Measurements from ENCODE around the gene OR7C1. TPM values are rescaled to one million over a fixed set of nuclear protein-coding genes. Genes with fewer than 3 reads are reported as not detected.

OR7C1 gene
- total and polyA plus RNA-seq, 2 experiments from 2014 or later = 0.02 to 0.03 TPM

DNA sequence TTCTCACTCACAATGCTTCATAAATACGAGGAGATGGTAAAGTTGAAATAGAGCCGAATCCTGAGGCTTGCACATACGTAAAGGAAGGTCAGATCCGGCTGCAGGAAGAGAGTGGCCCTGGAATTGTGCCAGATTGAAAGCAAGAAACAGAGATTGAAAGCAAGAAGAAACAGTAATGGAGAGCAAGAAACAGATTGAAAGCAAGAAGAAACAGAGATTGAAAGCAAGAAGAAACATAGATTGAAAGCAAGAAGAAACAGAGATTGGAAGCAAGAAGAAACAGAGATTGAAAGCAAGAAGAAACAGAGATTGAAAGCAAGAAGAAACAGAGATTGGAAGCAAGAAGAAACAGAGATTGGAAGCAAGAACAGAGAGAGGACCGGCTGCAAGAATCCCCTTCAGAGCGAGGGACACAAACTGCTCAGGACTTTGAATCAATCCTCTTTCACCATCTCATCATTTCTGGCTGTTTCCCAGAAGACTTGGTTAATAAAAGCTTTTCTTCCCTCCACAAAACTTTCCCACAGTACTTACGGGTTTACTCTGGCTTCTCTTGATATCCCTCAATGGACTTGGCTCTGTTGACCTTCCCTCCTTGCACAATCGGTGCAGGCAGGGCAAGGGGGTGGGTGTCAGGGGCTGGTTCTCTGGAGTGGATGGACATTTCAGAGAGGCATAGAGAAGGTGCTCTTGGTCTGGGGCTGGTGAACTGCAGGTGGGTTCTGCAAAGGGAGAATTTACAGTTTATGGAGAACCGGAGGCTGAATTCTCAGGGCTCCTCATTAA is 25.5 kb downstream of the OR7C1 start:
- WGBS (ENCODE audit: low lambda C conversion rate, missing lambda C conversion rate) = 71% methylated on average over 9 of the region's 9 CpGs
- Histone ChIP-seq H3K4me2 (no peak overlapping the region), H3K9me2 (replicated peaks; ENCODE audit: insufficient read depth) (no peaks in the 10 kb centered on the region), H3K9me3 (ENCODE audit: low read depth) (no peaks in the 10 kb centered on the region), H3K4me1 (ENCODE audit: insufficient read depth) (no peaks in the 10 kb centered on the region), H3K79me2 (no peaks in the 10 kb centered on the region), H3K4me3 (no peak overlapping the region), H3K27me3 (no peaks in the 10 kb centered on the region), H4K20me1 (ENCODE audit: insufficient read depth, poor library complexity, severe bottlenecking) (no peaks in the 10 kb centered on the region), H3K27ac (no peak overlapping the region), H3K36me3 (replicated peaks; ENCODE audit: insufficient read depth, low read depth) (no peaks in the 10 kb centered on the region), H2AFZ (no peak overlapping the region)
- no peak for TF ChIP-seq EZH2 (IDR thresholded peaks at IDR 0.05; ENCODE audit: borderline replicate concordance)
- DNase-seq (ENCODE audit: low spot score) = no peak

DNA sequence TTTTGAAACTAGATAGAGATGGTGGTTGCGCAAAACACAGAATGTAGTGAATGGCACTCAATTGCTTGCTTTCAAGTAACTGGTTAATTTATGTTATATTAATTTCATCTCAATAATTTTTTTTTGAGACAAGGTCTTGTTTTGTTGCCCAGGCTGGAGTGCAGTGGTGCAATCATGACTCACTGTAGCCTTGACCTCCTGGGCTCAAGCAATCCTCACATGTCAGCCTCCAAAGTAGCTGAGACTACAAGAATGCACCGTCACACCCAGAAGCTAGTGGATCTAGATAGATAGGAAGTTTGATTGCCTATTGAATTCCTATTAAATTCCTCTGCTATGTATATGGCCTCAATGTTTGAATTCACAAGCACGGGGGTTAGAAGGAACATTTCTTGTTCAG is 30.2 kb downstream of the OR7C1 start:
- TF ChIP-seq EZH2phosphoT487 (IDR thresholded peaks at IDR 0.05; ENCODE audit: low read depth, severe bottlenecking, unreplicated experiment) = no peak
- TF ChIP-seq, protein P1, sequence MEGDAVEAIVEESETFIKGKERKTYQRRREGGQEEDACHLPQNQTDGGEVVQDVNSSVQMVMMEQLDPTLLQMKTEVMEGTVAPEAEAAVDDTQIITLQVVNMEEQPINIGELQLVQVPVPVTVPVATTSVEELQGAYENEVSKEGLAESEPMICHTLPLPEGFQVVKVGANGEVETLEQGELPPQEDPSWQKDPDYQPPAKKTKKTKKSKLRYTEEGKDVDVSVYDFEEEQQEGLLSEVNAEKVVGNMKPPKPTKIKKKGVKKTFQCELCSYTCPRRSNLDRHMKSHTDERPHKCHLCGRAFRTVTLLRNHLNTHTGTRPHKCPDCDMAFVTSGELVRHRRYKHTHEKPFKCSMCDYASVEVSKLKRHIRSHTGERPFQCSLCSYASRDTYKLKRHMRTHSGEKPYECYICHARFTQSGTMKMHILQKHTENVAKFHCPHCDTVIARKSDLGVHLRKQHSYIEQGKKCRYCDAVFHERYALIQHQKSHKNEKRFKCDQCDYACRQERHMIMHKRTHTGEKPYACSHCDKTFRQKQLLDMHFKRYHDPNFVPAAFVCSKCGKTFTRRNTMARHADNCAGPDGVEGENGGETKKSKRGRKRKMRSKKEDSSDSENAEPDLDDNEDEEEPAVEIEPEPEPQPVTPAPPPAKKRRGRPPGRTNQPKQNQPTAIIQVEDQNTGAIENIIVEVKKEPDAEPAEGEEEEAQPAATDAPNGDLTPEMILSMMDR (IDR thresholded peaks at IDR 0.05; ENCODE audit: poor library complexity) = no peak
- no peak for TF ChIP-seq EZH2 (IDR thresholded peaks at IDR 0.05; ENCODE audit: borderline replicate concordance)
- Histone ChIP-seq H4K20me1 (ENCODE audit: insufficient read depth, poor library complexity, severe bottlenecking) (no peaks in the 10 kb centered on the region), H3K4me3 (no peak overlapping the region), H3K4me1 (ENCODE audit: insufficient read depth) (no peaks in the 10 kb centered on the region), H3K27ac (no peak overlapping the region), H3K4me2 (no peak overlapping the region), H3K79me2 (no peaks in the 10 kb centered on the region), H3K36me3 (replicated peaks; ENCODE audit: insufficient read depth, low read depth) (no peaks in the 10 kb centered on the region), H3K9me2 (replicated peaks; ENCODE audit: insufficient read depth) (no peaks in the 10 kb centered on the region), H3K27me3 (no peaks in the 10 kb centered on the region), H2AFZ (no peak overlapping the region), H3K9me3 (ENCODE audit: low read depth) (no peaks in the 10 kb centered on the region)
- DNase-seq (ENCODE audit: low spot score) = no peak
- WGBS (ENCODE audit: low lambda C conversion rate, missing lambda C conversion rate) = 92% methylated on average over 3 of the region's 3 CpGs

GRCh38 chr19:14798760-14799159 is 36.2 kb downstream of the OR7C1 start:
- Histone ChIP-seq H3K79me2 (no peaks in the 10 kb centered on the region), H3K27me3 (no peaks in the 10 kb centered on the region), H4K20me1 (ENCODE audit: insufficient read depth, poor library complexity, severe bottlenecking) (no peaks in the 10 kb centered on the region), H3K4me2 (no peak overlapping the region), H3K4me3 (no peak overlapping the region), H3K9me3 (ENCODE audit: low read depth) (no peaks in the 10 kb centered on the region), H2AFZ (no peak overlapping the region), H3K27ac (no peak overlapping the region), H3K9me2 (replicated peaks; ENCODE audit: insufficient read depth) (no peaks in the 10 kb centered on the region), H3K4me1 (ENCODE audit: insufficient read depth) (no peaks in the 10 kb centered on the region), H3K36me3 (replicated peaks; ENCODE audit: insufficient read depth, low read depth) (no peaks in the 10 kb centered on the region)
- TF ChIP-seq EZH2 (IDR thresholded peaks at IDR 0.05; ENCODE audit: borderline replicate concordance) (no peak), EZH2phosphoT487 (IDR thresholded peaks at IDR 0.05; ENCODE audit: low read depth, severe bottlenecking, unreplicated experiment) (no peak)
- TF ChIP-seq, protein P1 (IDR thresholded peaks at IDR 0.05; ENCODE audit: poor library complexity) = no peak
- no peak for DNase-seq (ENCODE audit: low spot score)
- 65% methylated on average over 5 of the region's 5 CpGs for WGBS (ENCODE audit: low lambda C conversion rate, missing lambda C conversion rate)

DNA sequence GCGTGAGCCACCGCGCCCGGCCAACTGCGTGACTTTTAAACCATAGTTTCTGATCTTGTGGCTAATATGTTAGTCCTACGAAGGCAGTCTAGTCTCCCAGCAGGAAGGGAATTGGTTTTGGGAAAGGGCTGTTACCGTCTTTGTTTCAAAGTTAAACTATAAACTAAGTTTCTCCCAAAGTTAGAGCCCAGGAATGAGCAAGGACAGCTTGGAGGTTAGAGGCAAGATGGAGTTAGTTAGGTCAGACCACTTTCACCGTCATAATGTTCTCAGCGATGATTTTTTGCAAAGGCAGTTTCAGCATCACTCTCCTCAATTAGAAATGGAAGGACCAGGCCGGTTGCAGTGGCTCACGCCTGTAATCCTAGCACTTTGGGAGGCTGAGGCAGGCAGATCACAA is 39.0 kb downstream of the OR7C1 start:
- no peaks in the 10 kb centered on the region for H3K9me3 ChIP-seq (ENCODE audit: low read depth)
- H4K20me1 ChIP-seq (ENCODE audit: insufficient read depth, poor library complexity, severe bottlenecking) = no peaks in the 10 kb centered on the region
- TF ChIP-seq EZH2phosphoT487 (IDR thresholded peaks at IDR 0.05; ENCODE audit: low read depth, severe bottlenecking, unreplicated experiment) (no peak), EZH2 (IDR thresholded peaks at IDR 0.05; ENCODE audit: borderline replicate concordance) (no peak)
- TF ChIP-seq, protein P1 (IDR thresholded peaks at IDR 0.05; ENCODE audit: poor library complexity) = no peak
- H3K9me2 ChIP-seq (replicated peaks; ENCODE audit: insufficient read depth) = no peaks in the 10 kb centered on the region
- WGBS (ENCODE audit: low lambda C conversion rate, missing lambda C conversion rate) = 92% methylated on average over 11 of the region's 11 CpGs
- no peak overlapping the region for H3K27ac ChIP-seq
- H3K27me3 ChIP-seq = no peaks in the 10 kb centered on the region
- H3K4me1 ChIP-seq (ENCODE audit: insufficient read depth) = no peaks in the 10 kb centered on the region
- H3K79me2 ChIP-seq = no peaks in the 10 kb centered on the region
- no peak overlapping the region for H3K4me2 ChIP-seq
- no peak overlapping the region for H2AFZ ChIP-seq
- H3K36me3 ChIP-seq (replicated peaks; ENCODE audit: insufficient read depth, low read depth) = no peaks in the 10 kb centered on the region
- H3K4me3 ChIP-seq = no peak overlapping the region
- DNase-seq (ENCODE audit: low spot score) = no peak
